Endothelial cell of umbilical vein (primary cell): ENCODE results near the gene FOXP1. TPM values are rescaled to one million over a fixed set of nuclear protein-coding genes. Genes with fewer than 3 reads are reported as not detected.

Experiments
- BruUV-seq: library from RNA; stranded (reverse); fragments of 400-500 nt; replicated peaks from 2 replicates; lab custom pipeline; 2021; lab: Mats Ljungman, UMichigan
- CTCF ChIA-PET: fragments of 300-600, 350-600 bp; sonication (Branson Sonifier 250); formaldehyde crosslinking; loops from one replicate; lab custom pipeline; 2021; ENCODE audit warnings: antibody characterized with exemption, inconsistent platforms; lab: Charles Lee
- POLR2A ChIA-PET: fragments of 300-600, 350-600 bp; sonication (Branson Sonifier 250); formaldehyde crosslinking; loops from one replicate; lab custom pipeline; 2021; ENCODE audit warnings: antibody characterized with exemption, inconsistent platforms; lab: Charles Lee
- DNase-seq: peaks from one replicate; pipeline ENCODE4 v3.0.0-alpha.2; 2011; ENCODE audit warnings: low read depth, low spot score
- FAIRE-seq: peaks from 2 replicates; lab custom pipeline; 2011; peaks lifted over from hg19 to GRCh38; lab: Jason Lieb, UNC
- H2AFZ ChIP-seq: 2 replicates; pipeline ENCODE4 v1.6.0; 2012; ENCODE audit warnings: low read depth, low read length, control low read depth, inconsistent platforms
- H3K27ac ChIP-seq: 2 replicates; pipeline ENCODE4 v1.5.1; 2011; ENCODE audit warnings: low read depth, mild to moderate bottlenecking, control low read depth, low read length, moderate library complexity; ENCODE audit not compliant: insufficient read depth
- H3K27me3 ChIP-seq, 2 experiments: 2 replicates each; pipeline versions ENCODE4 v1.6.0 to v1.6.1; 2011; ENCODE audit warnings: low read length in 2 of 2, mixed read lengths in 1 of 2; ENCODE audit not compliant: control insufficient read depth in 2 of 2, insufficient read depth in 2 of 2
- H3K36me3 ChIP-seq, 2 experiments: 2 replicates in 1 of 2; 3 replicates in 1 of 2; pipeline ENCODE4 v1.5.1; 2011; ENCODE audit warnings: low read length in 2 of 2, mild to moderate bottlenecking in 1 of 2, moderate library complexity in 1 of 2; ENCODE audit not compliant: control insufficient read depth in 2 of 2, insufficient read depth in 2 of 2; ENCODE audit errors: extremely low read depth in 1 of 2
- H3K4me1 ChIP-seq: 3 replicates; pipeline ENCODE4 v1.5.1; 2011; ENCODE audit warnings: mild to moderate bottlenecking, low read length; ENCODE audit not compliant: control insufficient read depth, insufficient read depth; ENCODE audit errors: extremely low read depth
- H3K4me2 ChIP-seq: 2 replicates; pipeline ENCODE4 v1.6.1; 2011; ENCODE audit warnings: low read length, control low read depth, mixed read lengths; ENCODE audit not compliant: insufficient read depth
- H3K4me3 ChIP-seq, 3 experiments: fragments of 200-600 bp in 1 of 3; sonication (generic), shearing (Covaris generic) in 1 of 3; replicated peaks in 1 of 3; 2 replicates each; pipeline ENCODE4 v1.5.1; 2011 to 2016; ENCODE audit warnings: control low read depth in 3 of 3, low read length in 3 of 3, mild to moderate bottlenecking in 2 of 3, inconsistent platforms in 1 of 3, low read depth in 1 of 3, moderate library complexity in 1 of 3; ENCODE audit not compliant: insufficient read depth in 1 of 3
- H3K79me2 ChIP-seq: 2 replicates; pipeline ENCODE4 v1.6.0; 2012; ENCODE audit warnings: low read length, inconsistent platforms; ENCODE audit not compliant: control insufficient read depth, insufficient read depth
- H3K9ac ChIP-seq: replicated peaks from 2 replicates; pipeline ENCODE3; 2011; ENCODE audit warnings: low read length, control low read depth; ENCODE audit not compliant: insufficient read depth; ENCODE audit errors: extremely low read depth
- H3K9me1 ChIP-seq: replicated peaks from 3 replicates; pipeline ENCODE4 v1.6.0; 2011; ENCODE audit warnings: mild to moderate bottlenecking, low read length; ENCODE audit not compliant: control insufficient read depth, insufficient read depth; ENCODE audit errors: extremely low read depth
- H3K9me3 ChIP-seq: replicated peaks from 2 replicates; pipeline ENCODE4 v1.5.1; 2012; ENCODE audit warnings: low read length, inconsistent platforms; ENCODE audit not compliant: control insufficient read depth, insufficient read depth
- H4K20me1 ChIP-seq: replicated peaks from 2 replicates; pipeline ENCODE3; 2011; ENCODE audit warnings: mild to moderate bottlenecking, low read length; ENCODE audit not compliant: control insufficient read depth, insufficient read depth; ENCODE audit errors: extremely low read depth
- CTCF ChIP-seq, 2 donors: IDR thresholded peaks; 1 replicate in 1 of 2; 2 replicates in 1 of 2; pipeline ENCODE4 v1.5.1; 2011; ENCODE audit warnings: low read length in 2 of 2, mild to moderate bottlenecking in 2 of 2, moderate library complexity in 2 of 2, control low read depth in 1 of 2, inconsistent platforms in 1 of 2, low read depth in 1 of 2; ENCODE audit not compliant: insufficient read depth in 1 of 2; ENCODE audit errors: extremely low read depth in 1 of 2
- EZH2 ChIP-seq: IDR thresholded peaks from 2 replicates; pipeline ENCODE4 v1.6.1; 2012; ENCODE audit warnings: borderline replicate concordance, low read depth, mild to moderate bottlenecking, moderate library complexity, low read length, inconsistent platforms; ENCODE audit not compliant: severe bottlenecking
- POLR2A ChIP-seq: IDR thresholded peaks from 2 replicates; pipeline ENCODE4 v1.6.1; 2012; ENCODE audit warnings: low read depth, mild to moderate bottlenecking, control low read depth, low read length
- dilution Hi-C: fragments of 300-500 bp; cut with MboI; formaldehyde crosslinking; loops from one replicate; pipeline ENCODE4 v1.15.0; 2019; ENCODE audit warnings: low sequenced_read_pairs; ENCODE audit not compliant: extremely low pct_ligation_motif_present
- intact Hi-C: fragments of 100-400 bp; cut with micrococcal nuclease; formaldehyde crosslinking; loops from one replicate; pipeline ENCODE4 v1.10.0; 2022
- polyA plus RNA-seq, 4 experiments: library from polyadenylated mRNA; depleted of rRNA in 3 of 4; stranded (reverse) in 3 of 4; unstranded in 1 of 4; fragments of >200 nt; gene quantifications; 2 replicates each; pipeline versions ENCODE4 v1.2.1 to v1.2.3, GENCODE V29; 2011 to 2012; ENCODE audit warnings: missing spikeins in 1 of 4
- total RNA-seq: library from RNA; stranded (reverse); gene quantifications from 2 replicates; pipeline ENCODE4 v1.2.3, GENCODE V29; 2021

Gene FOXP1
- total and polyA plus RNA-seq, 2 donors (not counting 3 experiments of a cell fraction or from before 2014, with no cell fraction given), result 41.0 to 107 TPM

GRCh38 chr3:71194785-71195184 is 388.7 kb downstream of the FOXP1 start:
- Histone ChIP-seq H3K4me1 (no peaks in the 10 kb centered on the region), H3K79me2 (no peaks in the 10 kb centered on the region), H3K9me1 (no peaks in the 10 kb centered on the region), H3K9ac (no peak overlapping the region), H3K36me3 (peaks cover 0 to 2% of the 10 kb centered on the region in 2 experiments), H3K27ac (no peak overlapping the region), H3K9me3 (no peaks in the 10 kb centered on the region), H3K27me3 (no peaks in the 10 kb centered on the region), H2AFZ (no peak overlapping the region), H4K20me1 (no peaks in the 10 kb centered on the region), H3K4me3 (no peak overlapping the region), H3K4me2 (no peak overlapping the region)
- TF ChIP-seq POLR2A, result no peak
- no peak for TF ChIP-seq CTCF (IDR thresholded peaks at IDR 0.05; ENCODE audit: extremely low read depth in 1 of 2, insufficient read depth in 1 of 2, low read depth in 1 of 2, low read length in 2 of 2)
- ChIA-PET POLR2A (no interaction called here), CTCF (interaction anchor here (1.1 to 1.4 kb wide), 2 partner anchors 12 to 24 kb away, joined by 3 read pairs; no protein-coding TSS in a partner anchor)
- no peak for DNase-seq
- no TSS peak for BruUV-seq
- intact Hi-C loops, result no loop called here
- no peak for FAIRE-seq
- dilution Hi-C loops, result no loop called here

GRCh38 chr3:71191031-71191482 is 392.5 kb downstream of the FOXP1 start:
- Histone ChIP-seq H2AFZ (no peak overlapping the region), H3K4me3 (no peak overlapping the region), H3K27me3 (no peaks in the 10 kb centered on the region), H3K9me3 (no peaks in the 10 kb centered on the region), H3K9me1 (no peaks in the 10 kb centered on the region), H4K20me1 (no peaks in the 10 kb centered on the region), H3K27ac (no peak overlapping the region), H3K79me2 (no peaks in the 10 kb centered on the region), H3K9ac (no peak overlapping the region), H3K4me2 (no peak overlapping the region), H3K4me1 (peaks cover 3% of the 10 kb centered on the region), H3K36me3 (no peaks in the 10 kb centered on the region)
- ChIA-PET CTCF (interaction anchor here (0.6 to 1.0 kb wide), 3 partner anchors 34 to 121 kb away, joined by 3 to 5 read pairs (median 3); no protein-coding TSS in a partner anchor), POLR2A (no interaction called here)
- FAIRE-seq, result no peak
- no peak for TF ChIP-seq POLR2A
- TF ChIP-seq EZH2, result no peak
- BruUV-seq, result no TSS peak
- dilution Hi-C loops (no loop called here), intact Hi-C loops (no loop called here)
- no peak for DNase-seq
